Endometrium (tissue), 2 donors: Measurements from ENCODE around the gene TSHZ2.
A peak's percentile ranks its signal among the peaks of the same experiment; 100 is the strongest.
"Not testable (repeated sequence)": the region's sequence is repeated elsewhere in the genome, so short reads cannot be mapped to it uniquely, and the experiment has no call there.

Experiments used
- FAIRE-seq: peaks from 2 replicates; lab custom pipeline; 2012; peaks lifted over from hg19 to GRCh38; lab: Jason Lieb, UNC
- donor health status: control.
- donor health status: control.

Gene TSHZ2

GRCh38 chr20:52998268-52998667 is 26.1 kb downstream of the TSHZ2 start:
- FAIRE-seq = no peak

- FAIRE-seq = no peak
Measured at GRCh38 chr20:52999040-52999439, 26.9 kb downstream of the TSHZ2 start.

GRCh38 chr20:53001498-53002301 is 29.5 kb downstream of the TSHZ2 start:
- no peak for FAIRE-seq

GRCh38 chr20:53002786-53003185 is 30.6 kb downstream of the TSHZ2 start:
- FAIRE-seq = no peak

GRCh38 chr20:53003420-53004154 is 31.4 kb downstream of the TSHZ2 start:
- no peak for FAIRE-seq

GRCh38 chr20:53004267-53004813 is 32.2 kb downstream of the TSHZ2 start:
- FAIRE-seq = no peak

GRCh38 chr20:53009979-53010735 is 38.0 kb downstream of the TSHZ2 start:
- no peak for FAIRE-seq

- no peak for FAIRE-seq
Measured at GRCh38 chr20:53011640-53012039, 39.5 kb downstream of the TSHZ2 start.

GRCh38 chr20:53013183-53013582 is 41.0 kb downstream of the TSHZ2 start:
- FAIRE-seq = no peak

- no peak for FAIRE-seq
Measured at GRCh38 chr20:53013847-53014246, 41.7 kb downstream of the TSHZ2 start.

- no peak for FAIRE-seq
Measured at GRCh38 chr20:53016071-53016470, 43.9 kb downstream of the TSHZ2 start.

GRCh38 chr20:53016534-53017042 is 44.4 kb downstream of the TSHZ2 start:
- FAIRE-seq = no peak

- no peak for FAIRE-seq
Measured at GRCh38 chr20:53017206-53017605, 45.0 kb downstream of the TSHZ2 start.

GRCh38 chr20:53019464-53019863 is 47.3 kb downstream of the TSHZ2 start:
- FAIRE-seq = no peak

GRCh38 chr20:53020376-53020775 is 48.2 kb downstream of the TSHZ2 start:
- FAIRE-seq = no peak

- FAIRE-seq = no peak
Measured at GRCh38 chr20:53020834-53021233, 48.7 kb downstream of the TSHZ2 start.

GRCh38 chr20:53021934-53022333 is 49.8 kb downstream of the TSHZ2 start:
- FAIRE-seq = no peak

GRCh38 chr20:53023732-53024520 is 51.8 kb downstream of the TSHZ2 start:
- peak; percentile 82 for FAIRE-seq

- FAIRE-seq = not testable (repeated sequence)
Measured at GRCh38 chr20:53024653-53025052, 52.5 kb downstream of the TSHZ2 start.

- no peak for FAIRE-seq
Measured at GRCh38 chr20:53027089-53027488, 54.9 kb downstream of the TSHZ2 start.

- no peak for FAIRE-seq
Measured at GRCh38 chr20:53028337-53029007, 56.3 kb downstream of the TSHZ2 start.
